ENCODE results near the gene BTRC. TPM values are rescaled to one million over a fixed set of nuclear protein-coding genes. Genes with fewer than 3 reads are reported as not detected.

Gene BTRC
- polyA plus RNA-seq, 3 donors, result 2.8 to 4.3 (median 3.1) TPM

DNA sequence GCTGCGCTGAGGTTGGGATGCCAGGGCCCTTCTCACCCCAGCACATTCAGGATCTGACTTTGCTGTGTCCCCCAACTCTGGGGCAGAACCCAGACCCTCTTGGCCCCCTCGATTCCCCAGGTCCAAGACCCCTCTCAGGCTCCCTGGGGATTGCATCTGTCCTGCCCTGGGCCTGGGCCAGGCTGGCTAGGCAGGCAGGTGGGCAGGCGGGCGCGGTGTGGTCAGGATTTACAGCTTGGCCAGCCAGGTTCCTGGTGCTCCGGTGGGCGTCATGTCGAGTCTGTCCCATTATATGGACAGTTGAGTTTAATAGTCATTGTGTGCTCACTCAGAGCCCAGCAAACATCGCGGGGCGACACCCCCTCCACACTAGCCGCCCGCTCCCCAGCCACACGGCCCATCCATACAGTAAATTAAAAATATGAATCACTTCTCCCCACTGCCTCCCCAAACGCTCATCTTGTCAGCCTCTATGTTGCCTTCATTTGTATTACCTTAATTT is 210.6 kb downstream of the BTRC start:
- Histone ChIP-seq H3K27me3 (ENCODE audit: control insufficient read depth in 2 of 2, insufficient read depth in 2 of 2, low read length in 2 of 2) (peaks cover 35 to 50% of the 10 kb centered on the region in 2 donors), H2AFZ (ENCODE audit: insufficient read depth, low read depth, low read length, poor library complexity, severe bottlenecking) (no peak overlapping the region), H3K9me3 (replicated peaks in 1 of 2; ENCODE audit: control insufficient read depth in 1 of 2, insufficient read depth in 1 of 2, low read length in 2 of 2) (peaks cover 3 to 10% of the 10 kb centered on the region in 2 donors), H3K79me2 (ENCODE audit: insufficient read depth, low read length) (no peaks in the 10 kb centered on the region), H4K20me1 (ENCODE audit: insufficient read depth, low read length) (no peaks in the 10 kb centered on the region), H3K4me2 (replicated peaks; ENCODE audit: extremely low read depth, low read length, poor library complexity, severe bottlenecking) (no peak overlapping the region), H3K4me3 (replicated peaks in 1 of 3; ENCODE audit: low read depth in 2 of 3, low read length in 3 of 3) (no peak overlapping the region), H3K27ac (ENCODE audit: low read depth in 1 of 2, low read length in 2 of 2) (no peak overlapping the region), H3K9ac (ENCODE audit: insufficient read depth, low read length, poor library complexity, severe bottlenecking) (no peak overlapping the region), H3K36me3 (replicated peaks in 1 of 2; ENCODE audit: control insufficient read depth in 1 of 2, insufficient read depth in 2 of 2, low read length in 2 of 2) (no peaks in the 10 kb centered on the region), H3K4me1 (ENCODE audit: control insufficient read depth in 1 of 2, insufficient read depth in 2 of 2, low read length in 2 of 2) (peaks cover 2 to 7% of the 10 kb centered on the region in 2 donors)
- Mint-ChIP-seq H3K4me1 (peaks cover 10% of the 10 kb centered on the region), H3K9me3 (peaks cover 0 to 7% (median 3%) of the 10 kb centered on the region in 7 donors), H3K4me3 (peak overlapping the region in 1 of 2 donors; percentile 53), H3K36me3 (peaks cover 0 to 5% of the 10 kb centered on the region in 2 donors), H3K27ac (no peak overlapping the region), H3K27me3 (ENCODE audit: low read depth in 3 of 3) (peaks cover 53 to 71% (median 68%) of the 10 kb centered on the region in 3 donors)
- 92% methylated on average over 4 of the region's 15 CpGs for WGBS (ENCODE audit: insufficient coverage)
- no peak for DNase-seq
- TF ChIP-seq, protein P1, sequence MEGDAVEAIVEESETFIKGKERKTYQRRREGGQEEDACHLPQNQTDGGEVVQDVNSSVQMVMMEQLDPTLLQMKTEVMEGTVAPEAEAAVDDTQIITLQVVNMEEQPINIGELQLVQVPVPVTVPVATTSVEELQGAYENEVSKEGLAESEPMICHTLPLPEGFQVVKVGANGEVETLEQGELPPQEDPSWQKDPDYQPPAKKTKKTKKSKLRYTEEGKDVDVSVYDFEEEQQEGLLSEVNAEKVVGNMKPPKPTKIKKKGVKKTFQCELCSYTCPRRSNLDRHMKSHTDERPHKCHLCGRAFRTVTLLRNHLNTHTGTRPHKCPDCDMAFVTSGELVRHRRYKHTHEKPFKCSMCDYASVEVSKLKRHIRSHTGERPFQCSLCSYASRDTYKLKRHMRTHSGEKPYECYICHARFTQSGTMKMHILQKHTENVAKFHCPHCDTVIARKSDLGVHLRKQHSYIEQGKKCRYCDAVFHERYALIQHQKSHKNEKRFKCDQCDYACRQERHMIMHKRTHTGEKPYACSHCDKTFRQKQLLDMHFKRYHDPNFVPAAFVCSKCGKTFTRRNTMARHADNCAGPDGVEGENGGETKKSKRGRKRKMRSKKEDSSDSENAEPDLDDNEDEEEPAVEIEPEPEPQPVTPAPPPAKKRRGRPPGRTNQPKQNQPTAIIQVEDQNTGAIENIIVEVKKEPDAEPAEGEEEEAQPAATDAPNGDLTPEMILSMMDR (IDR thresholded peaks at IDR 0.05), result no peak
- intact Hi-C loops (cut with micrococcal nuclease), result loop anchor here in 1 of 2 donors (10.0 kb wide), 1 partner anchor 290 kb away; no protein-coding TSS in a partner anchor

DNA sequence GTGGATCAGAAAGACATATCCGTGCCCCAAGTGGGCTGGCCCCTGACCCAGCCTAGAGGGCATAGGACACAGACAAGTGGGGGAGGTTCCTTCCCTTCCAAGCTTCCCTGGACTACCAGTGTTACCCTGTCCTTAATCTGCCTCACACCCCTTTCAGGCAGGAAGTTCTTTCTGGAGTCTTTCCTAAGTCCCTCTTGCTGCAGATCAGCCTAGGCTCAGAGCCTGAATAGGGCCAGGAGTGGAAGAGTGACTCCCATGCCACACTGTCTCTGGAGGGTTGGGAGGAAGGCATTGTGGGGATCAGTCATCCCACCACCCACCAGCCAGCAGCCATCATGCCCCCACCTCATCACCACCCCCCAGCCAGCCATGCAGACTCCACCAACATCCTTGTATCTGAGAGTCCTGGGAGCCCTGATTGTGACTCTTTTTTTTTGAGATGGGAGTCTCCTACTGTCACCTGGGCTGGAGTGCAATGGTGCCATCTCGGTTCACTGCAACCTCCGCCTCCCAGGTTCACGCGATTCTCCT is 211.5 kb downstream of the BTRC start:
- Histone ChIP-seq H4K20me1 (ENCODE audit: insufficient read depth, low read length) (no peaks in the 10 kb centered on the region), H3K9me3 (replicated peaks in 1 of 2; ENCODE audit: control insufficient read depth in 1 of 2, insufficient read depth in 1 of 2, low read length in 2 of 2) (peaks cover 3 to 10% of the 10 kb centered on the region in 2 donors), H3K4me2 (replicated peaks; ENCODE audit: extremely low read depth, low read length, poor library complexity, severe bottlenecking) (no peak overlapping the region), H3K27me3 (ENCODE audit: control insufficient read depth in 2 of 2, insufficient read depth in 2 of 2, low read length in 2 of 2) (peaks cover 38 to 54% of the 10 kb centered on the region in 2 donors), H3K36me3 (replicated peaks in 1 of 2; ENCODE audit: control insufficient read depth in 1 of 2, insufficient read depth in 2 of 2, low read length in 2 of 2) (no peaks in the 10 kb centered on the region), H3K4me1 (ENCODE audit: control insufficient read depth in 1 of 2, insufficient read depth in 2 of 2, low read length in 2 of 2) (peaks cover 8 to 16% of the 10 kb centered on the region in 2 donors), H2AFZ (ENCODE audit: insufficient read depth, low read depth, low read length, poor library complexity, severe bottlenecking) (no peak overlapping the region), H3K27ac (ENCODE audit: low read depth in 1 of 2, low read length in 2 of 2) (no peak overlapping the region), H3K79me2 (ENCODE audit: insufficient read depth, low read length) (no peaks in the 10 kb centered on the region), H3K9ac (ENCODE audit: insufficient read depth, low read length, poor library complexity, severe bottlenecking) (no peak overlapping the region), H3K4me3 (replicated peaks in 1 of 3; ENCODE audit: low read depth in 2 of 3, low read length in 3 of 3) (no peak overlapping the region)
- intact Hi-C loops (cut with micrococcal nuclease), result loop anchor here in 1 of 2 donors (10.0 kb wide), 1 partner anchor 291 kb away; no protein-coding TSS in a partner anchor
- Mint-ChIP-seq H3K4me3 (peak overlapping the region in 1 of 2 donors; percentile 82), H3K27ac (no peak overlapping the region), H3K4me1 (peaks cover 14% of the 10 kb centered on the region), H3K9me3 (peaks cover 0 to 8% (median 3%) of the 10 kb centered on the region in 7 donors), H3K27me3 (ENCODE audit: low read depth in 3 of 3) (peaks cover 57 to 75% (median 71%) of the 10 kb centered on the region in 3 donors), H3K36me3 (peaks cover 0 to 5% of the 10 kb centered on the region in 2 donors)
- DNase-seq, result no peak
- TF ChIP-seq, protein P1 (IDR thresholded peaks at IDR 0.05), result no peak
- 82% methylated on average over 4 of the region's 5 CpGs for WGBS (ENCODE audit: insufficient coverage)
